OCI-LY3 (cell line): ENCODE results near the gene CSNK1A1.

Source experiments
- H2AFZ ChIP-seq: fragments of 200-600, 300-600 bp; shearing (Covaris generic); 2 replicates; pipeline ENCODE4 v1.6.0; 2014; ENCODE audit warnings: antibody characterized with exemption, low read depth, low read length
- H3K27ac ChIP-seq: fragments of 200-600, 300-600 bp; sonication (generic); 2 replicates; pipeline ENCODE4 v1.5.1; 2014; ENCODE audit warnings: mild to moderate bottlenecking, low read length, moderate library complexity, mixed read lengths
- H3K27me3 ChIP-seq: fragments of 200-600, 300-600 bp; sonication (generic); 2 replicates; pipeline ENCODE4 v1.6.1; 2014; ENCODE audit warnings: low read depth, low read length, mixed read lengths
- H3K36me3 ChIP-seq: fragments of 200-600, 300-600 bp; sonication (generic); replicated peaks from 2 replicates; pipeline ENCODE3; 2014; ENCODE audit warnings: low read depth, low read length, mixed read lengths
- H3K4me1 ChIP-seq: fragments of 300-600, 200-600 bp; sonication (generic); 2 replicates; pipeline ENCODE4 v1.6.1; 2014; ENCODE audit warnings: low read length, mixed read lengths
- H3K4me2 ChIP-seq: fragments of 200-600, 300-600 bp; sonication (generic); 2 replicates; pipeline ENCODE4 v1.6.1; 2014; ENCODE audit warnings: low read length, mixed read lengths
- H3K4me3 ChIP-seq: fragments of 300-600, 200-600 bp; sonication (generic); 2 replicates; pipeline ENCODE4 v1.5.1; 2014; ENCODE audit warnings: antibody characterized with exemption, mild to moderate bottlenecking, low read length, moderate library complexity
- H3K79me2 ChIP-seq: fragments of 300-600, 200-600 bp; shearing (Covaris generic); 2 replicates; pipeline ENCODE4 v1.6.1; 2014; ENCODE audit warnings: mild to moderate bottlenecking, low read length, mixed read lengths
- H3K9ac ChIP-seq: fragments of 300-600, 200-600 bp; shearing (Covaris generic); 2 replicates; pipeline ENCODE4 v1.6.0; 2014; ENCODE audit warnings: mild to moderate bottlenecking, low read length, moderate library complexity
- H3K9me3 ChIP-seq: fragments of 200-600, 300-600 bp; shearing (Covaris generic); 2 replicates; pipeline ENCODE4 v1.6.1; 2014; ENCODE audit warnings: low read length, mixed read lengths; ENCODE audit not compliant: insufficient read depth
- H4K20me1 ChIP-seq: fragments of 200-600, 300-600 bp; sonication (generic); 2 replicates; pipeline ENCODE4 v1.6.1; 2016; ENCODE audit warnings: low read length, mixed read lengths; ENCODE audit not compliant: insufficient read depth
- CTCF ChIP-seq: fragments of 200-600, 300-600 bp; sonication (generic); IDR thresholded peaks from 2 replicates; pipeline ENCODE4 v1.5.1; 2014; ENCODE audit warnings: antibody characterized with exemption, low read length, low read depth
- EZH2phosphoT487 ChIP-seq: fragments of 200-600 bp; shearing (Covaris generic); IDR thresholded peaks from 2 replicates; pipeline ENCODE4 v1.6.1; 2018; ENCODE audit warnings: antibody characterized with exemption, mixed run types, low read depth

Gene CSNK1A1

GRCh38 chr5:149588936-149589335 is 37.7 kb upstream of the CSNK1A1 start:
- Histone ChIP-seq H3K36me3 (no peaks in the 10 kb centered on the region), H3K9ac (no peak overlapping the region), H3K27me3 (no peaks in the 10 kb centered on the region; the same call in 1 of the 2 replicates), H3K79me2 (no peaks in the 10 kb centered on the region), H2AFZ (no peak overlapping the region), H3K4me3 (no peak overlapping the region), H3K9me3 (no peaks in the 10 kb centered on the region), H3K4me1 (peaks cover 6% of the 10 kb centered on the region; the same call in 1 of the 2 replicates), H4K20me1 (no peaks in the 10 kb centered on the region), H3K27ac (no peak overlapping the region), H3K4me2 (no peak overlapping the region)
- no peak for TF ChIP-seq EZH2phosphoT487
- TF ChIP-seq CTCF, result no peak

- TF ChIP-seq CTCF, result no peak
- TF ChIP-seq EZH2phosphoT487, result no peak
- H3K27me3 ChIP-seq, result no peaks in the 10 kb centered on the region
Observed at GRCh38 chr5:149586708-149587318, 35.6 kb upstream of the CSNK1A1 start.

GRCh38 chr5:149585910-149586309 is 34.7 kb upstream of the CSNK1A1 start:
- Histone ChIP-seq H3K36me3 (no peaks in the 10 kb centered on the region), H4K20me1 (no peaks in the 10 kb centered on the region), H3K79me2 (no peaks in the 10 kb centered on the region), H3K4me2 (no peak overlapping the region), H2AFZ (no peak overlapping the region), H3K4me3 (no peak overlapping the region), H3K27ac (no peak overlapping the region), H3K4me1 (peaks cover 10% of the 10 kb centered on the region; the same call in 1 of the 2 replicates), H3K9me3 (no peaks in the 10 kb centered on the region), H3K9ac (no peak overlapping the region), H3K27me3 (no peaks in the 10 kb centered on the region; the same call in 1 of the 2 replicates)
- no peak for TF ChIP-seq EZH2phosphoT487
- no peak for TF ChIP-seq CTCF

More at GRCh38 chr5:149586708-149587318, 35.6 kb upstream of the CSNK1A1 start:
- H2AFZ ChIP-seq, result no peak overlapping the region
- H3K4me1 ChIP-seq, result peaks cover 6% of the 10 kb centered on the region; the same call in 1 of the 2 replicates
- H3K79me2 ChIP-seq, result no peaks in the 10 kb centered on the region
- H3K4me2 ChIP-seq, result no peak overlapping the region
- no peak overlapping the region for H3K9ac ChIP-seq
- no peak overlapping the region for H3K27ac ChIP-seq
- H3K36me3 ChIP-seq, result no peaks in the 10 kb centered on the region
- no peaks in the 10 kb centered on the region for H3K9me3 ChIP-seq
- no peaks in the 10 kb centered on the region for H4K20me1 ChIP-seq
- H3K4me3 ChIP-seq, result no peak overlapping the region

- TF ChIP-seq EZH2phosphoT487 (no peak), CTCF (no peak)
- Histone ChIP-seq H3K4me2 (no peak overlapping the region), H3K27me3 (no peaks in the 10 kb centered on the region; the same call in 1 of the 2 replicates), H3K4me1 (peaks cover 12% of the 10 kb centered on the region; the same call in 1 of the 2 replicates), H2AFZ (no peak overlapping the region), H3K9ac (no peak overlapping the region), H3K36me3 (no peaks in the 10 kb centered on the region), H3K27ac (no peak overlapping the region), H4K20me1 (no peaks in the 10 kb centered on the region), H3K9me3 (no peaks in the 10 kb centered on the region), H3K79me2 (no peaks in the 10 kb centered on the region), H3K4me3 (no peak overlapping the region)
Observed at GRCh38 chr5:149584121-149584520, 32.9 kb upstream of the CSNK1A1 start.
